ENCODE results near the gene C11orf58. TPM values are rescaled to one million over a fixed set of nuclear protein-coding genes. Genes with fewer than 3 reads are reported as not detected.

C11orf58 gene
- total RNA-seq, 4 donors from 2014 or later: 65.5 to 115 (median 99.9) TPM

DNA sequence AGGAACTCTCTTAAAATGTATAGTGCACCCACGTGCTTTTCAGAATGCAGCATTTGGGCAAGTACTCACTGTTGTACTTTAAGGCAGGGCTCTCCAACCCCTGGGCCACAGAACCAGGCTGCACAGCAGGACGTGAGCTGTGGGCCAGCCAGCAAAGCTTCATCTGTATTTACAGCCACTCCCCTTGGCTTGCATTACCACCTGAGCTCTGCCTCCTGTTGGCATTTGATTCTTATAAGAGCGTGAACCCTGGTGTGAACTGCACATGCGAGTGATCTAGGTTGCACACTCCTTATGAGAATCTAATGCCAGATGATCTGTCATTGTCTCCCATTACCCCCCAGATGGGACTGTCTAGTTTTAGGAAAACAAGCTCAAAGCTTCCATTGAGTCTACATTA lies 3.0 kb downstream of the C11orf58 start:
- Histone ChIP-seq H3K27me3 (no peaks in the 10 kb centered on the region), H3K27ac (no peak overlapping the region), H3K36me3 (peaks cover 0 to 4% (median 0%) of the 10 kb centered on the region in 4 donors), H3K9me3 (no peaks in the 10 kb centered on the region), H3K4me3 (no peak overlapping the region), H3K4me1 (peaks cover 9 to 44% (median 31%) of the 10 kb centered on the region in 4 donors)
- intact Hi-C loops (cut with DNase I; ENCODE audit: low total_unique reads) (no loop called here), in situ Hi-C loops (cut with MboI; ENCODE audit: low pct_ligation_motif_present in 1 of 4, low pct_unique_long_range_greater_than_20kb in 1 of 4, low sequenced_read_pairs in 3 of 4) (no loop called here)
- DNase-seq: no peak
- 53 to 70% methylated on average over 2 to 4 of the region's 4 CpGs for WGBS, 2 donors (ENCODE audit: low coverage in 1 of 2)
- no peak for TF ChIP-seq EP300 (IDR thresholded peaks at IDR 0.05; ENCODE audit: low read depth)
- no peak for TF ChIP-seq POLR2A (IDR thresholded peaks at IDR 0.05)
- no peak for TF ChIP-seq POLR2AphosphoS5 (IDR thresholded peaks at IDR 0.05)
- TF ChIP-seq, protein P1, sequence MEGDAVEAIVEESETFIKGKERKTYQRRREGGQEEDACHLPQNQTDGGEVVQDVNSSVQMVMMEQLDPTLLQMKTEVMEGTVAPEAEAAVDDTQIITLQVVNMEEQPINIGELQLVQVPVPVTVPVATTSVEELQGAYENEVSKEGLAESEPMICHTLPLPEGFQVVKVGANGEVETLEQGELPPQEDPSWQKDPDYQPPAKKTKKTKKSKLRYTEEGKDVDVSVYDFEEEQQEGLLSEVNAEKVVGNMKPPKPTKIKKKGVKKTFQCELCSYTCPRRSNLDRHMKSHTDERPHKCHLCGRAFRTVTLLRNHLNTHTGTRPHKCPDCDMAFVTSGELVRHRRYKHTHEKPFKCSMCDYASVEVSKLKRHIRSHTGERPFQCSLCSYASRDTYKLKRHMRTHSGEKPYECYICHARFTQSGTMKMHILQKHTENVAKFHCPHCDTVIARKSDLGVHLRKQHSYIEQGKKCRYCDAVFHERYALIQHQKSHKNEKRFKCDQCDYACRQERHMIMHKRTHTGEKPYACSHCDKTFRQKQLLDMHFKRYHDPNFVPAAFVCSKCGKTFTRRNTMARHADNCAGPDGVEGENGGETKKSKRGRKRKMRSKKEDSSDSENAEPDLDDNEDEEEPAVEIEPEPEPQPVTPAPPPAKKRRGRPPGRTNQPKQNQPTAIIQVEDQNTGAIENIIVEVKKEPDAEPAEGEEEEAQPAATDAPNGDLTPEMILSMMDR (IDR thresholded peaks at IDR 0.05): no peak

DNA sequence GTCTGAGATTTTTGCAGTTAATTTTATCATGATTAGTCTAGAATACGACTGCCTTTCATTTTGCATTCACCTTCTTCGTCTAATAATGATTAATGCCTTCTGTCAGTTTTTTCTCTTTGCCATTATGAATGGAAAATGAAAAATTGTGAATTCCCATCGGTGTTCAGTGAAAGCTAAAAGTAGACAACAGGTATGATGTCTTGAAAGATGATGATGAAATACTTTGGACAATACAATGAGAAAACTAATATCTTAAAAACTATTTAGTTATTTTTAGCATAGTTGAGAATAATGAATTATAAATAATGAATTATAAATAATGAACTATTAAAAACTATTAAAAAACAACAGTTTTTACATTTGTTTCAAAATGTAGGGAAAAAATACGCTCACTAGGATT lies 5.0 kb downstream of the C11orf58 start:
- TF ChIP-seq POLR2AphosphoS5 (IDR thresholded peaks at IDR 0.05) (no peak), POLR2A (IDR thresholded peaks at IDR 0.05) (no peak), EP300 (IDR thresholded peaks at IDR 0.05; ENCODE audit: low read depth) (no peak)
- TF ChIP-seq, protein P1 (IDR thresholded peaks at IDR 0.05): no peak
- Histone ChIP-seq H3K4me1 (peaks cover 9 to 40% (median 27%) of the 10 kb centered on the region in 4 donors), H3K36me3 (peaks cover 0 to 19% (median 2%) of the 10 kb centered on the region in 4 donors), H3K9me3 (no peaks in the 10 kb centered on the region), H3K4me3 (no peak overlapping the region), H3K27ac (no peak overlapping the region), H3K27me3 (no peaks in the 10 kb centered on the region)
- intact Hi-C loops (cut with DNase I; ENCODE audit: low total_unique reads): no loop called here
- 90% methylated on average over 4 of the region's 4 CpGs for WGBS, 2 donors (ENCODE audit: low coverage in 1 of 2)
- in situ Hi-C loops (cut with MboI; ENCODE audit: low pct_ligation_motif_present in 1 of 4, low pct_unique_long_range_greater_than_20kb in 1 of 4, low sequenced_read_pairs in 3 of 4): no loop called here
- no peak for DNase-seq

DNA sequence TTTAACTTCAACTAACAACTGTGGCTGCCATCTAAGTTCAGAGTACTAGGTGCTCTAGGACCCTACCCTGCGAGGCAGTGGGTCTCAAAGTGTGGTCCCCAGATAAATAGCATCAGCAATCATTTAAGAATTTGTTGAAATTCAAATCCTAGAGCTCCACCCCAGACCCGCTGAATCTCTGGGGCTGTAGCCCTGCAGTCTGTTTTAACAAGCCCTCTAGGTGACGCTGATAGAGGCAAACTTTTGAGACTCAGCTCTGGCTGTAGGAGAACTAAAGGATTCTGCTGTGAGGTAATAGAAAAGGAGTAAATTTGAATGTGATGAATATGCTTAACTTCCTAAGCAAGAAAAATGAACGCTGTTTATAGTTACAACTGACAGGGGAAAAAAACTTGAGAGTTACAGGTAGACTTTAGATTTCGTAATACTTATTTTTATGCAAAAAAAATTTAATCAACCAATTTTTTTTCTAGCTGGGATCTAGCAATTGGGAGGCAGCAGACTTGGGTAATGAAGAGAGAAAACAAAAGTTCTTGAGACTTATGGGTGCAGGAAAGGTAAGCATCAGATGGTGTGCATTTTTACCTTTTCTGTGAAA lies 5.8 kb downstream of the C11orf58 start:
- intact Hi-C loops (cut with DNase I; ENCODE audit: low total_unique reads): no loop called here
- Histone ChIP-seq H3K27ac (no peak overlapping the region), H3K4me3 (no peak overlapping the region), H3K9me3 (no peaks in the 10 kb centered on the region), H3K4me1 (peaks cover 9 to 40% (median 27%) of the 10 kb centered on the region in 4 donors), H3K27me3 (no peaks in the 10 kb centered on the region), H3K36me3 (peaks cover 0 to 26% (median 6%) of the 10 kb centered on the region in 4 donors)
- in situ Hi-C loops (cut with MboI; ENCODE audit: low pct_ligation_motif_present in 1 of 4, low pct_unique_long_range_greater_than_20kb in 1 of 4, low sequenced_read_pairs in 3 of 4): no loop called here
- no peak for DNase-seq
- 92 to 95% methylated on average over 5 of the region's 5 CpGs for WGBS, 2 donors (ENCODE audit: low coverage in 1 of 2)
- TF ChIP-seq POLR2A (IDR thresholded peaks at IDR 0.05): no peak
- TF ChIP-seq, protein P1 (IDR thresholded peaks at IDR 0.05): no peak
- TF ChIP-seq EP300 (IDR thresholded peaks at IDR 0.05; ENCODE audit: low read depth): no peak
- no peak for TF ChIP-seq POLR2AphosphoS5 (IDR thresholded peaks at IDR 0.05)

DNA sequence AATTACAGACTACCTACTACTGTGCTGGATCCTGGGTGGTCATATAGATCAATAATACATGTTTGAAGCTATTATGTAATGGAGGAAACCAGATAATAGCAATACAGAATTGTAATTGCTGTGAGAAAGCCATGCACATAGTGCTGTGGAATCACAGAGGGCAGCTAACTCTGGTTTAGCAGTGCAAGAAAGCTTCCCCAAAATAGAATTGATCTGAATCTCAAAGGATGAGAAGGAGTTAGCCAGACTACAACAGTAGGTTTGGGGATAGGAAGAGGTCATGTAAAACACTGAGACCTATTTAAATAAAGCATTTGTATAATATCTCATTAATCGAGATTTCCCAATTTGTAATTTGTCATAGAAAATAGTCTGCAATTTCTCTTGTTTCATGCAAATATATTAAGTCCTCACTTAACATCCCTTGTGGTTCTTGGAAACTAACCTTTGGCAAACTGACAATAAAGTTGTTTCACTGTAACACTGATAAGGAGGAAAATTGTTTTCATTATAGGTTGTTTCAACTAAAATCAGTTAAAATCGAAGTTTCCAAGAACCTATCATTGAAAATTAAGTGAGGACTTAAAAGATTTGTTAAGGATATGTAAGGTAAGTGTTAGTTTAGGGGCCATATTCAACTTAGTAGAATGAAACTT lies 7.6 kb downstream of the C11orf58 start:
- no peak for DNase-seq
- H3K9me3 ChIP-seq: no peaks in the 10 kb centered on the region
- H3K4me1 ChIP-seq: peaks cover 6 to 23% (median 13%) of the 10 kb centered on the region in 4 donors
- H3K27me3 ChIP-seq: no peaks in the 10 kb centered on the region
- intact Hi-C loops (cut with DNase I; ENCODE audit: low total_unique reads): no loop called here
- WGBS, 2 donors (ENCODE audit: low coverage in 1 of 2): 87 to 88% methylated on average over 2 of the region's 2 CpGs
- no peak overlapping the region for H3K4me3 ChIP-seq
- TF ChIP-seq POLR2AphosphoS5 (IDR thresholded peaks at IDR 0.05): no peak
- TF ChIP-seq EP300 (IDR thresholded peaks at IDR 0.05; ENCODE audit: low read depth): no peak
- no peak for TF ChIP-seq POLR2A (IDR thresholded peaks at IDR 0.05)
- TF ChIP-seq, protein P1 (IDR thresholded peaks at IDR 0.05): no peak
- H3K27ac ChIP-seq: no peak overlapping the region
- in situ Hi-C loops (cut with MboI; ENCODE audit: low pct_ligation_motif_present in 1 of 4, low pct_unique_long_range_greater_than_20kb in 1 of 4, low sequenced_read_pairs in 3 of 4): no loop called here
- H3K36me3 ChIP-seq: peaks cover 0 to 43% (median 15%) of the 10 kb centered on the region in 4 donors

All from transverse colon (tissue), 4 donors.